Stomach (tissue), 9 donors: ENCODE results near the gene RUFY1. TPM values are rescaled to one million over a fixed set of nuclear protein-coding genes. Genes with fewer than 3 reads are reported as not detected.
"Not testable (repeated sequence)": the region's sequence is repeated elsewhere in the genome, so short reads cannot be mapped to it uniquely, and the experiment has no call there.

Source experiments
- DNase-seq, 2 donors: peaks; one replicate each; pipeline versions ENCODE4 v3.0.0 to v3.0.0-alpha.2; 2013 to 2019
- H3K27ac ChIP-seq, 5 donors: fragments of 200-600 bp in 4 of 5; sonication (generic) in 4 of 5; one replicate each; pipeline ENCODE4 v1.5.1; 2013 to 2019; ENCODE audit warnings: mild to moderate bottlenecking in 1 of 5, moderate library complexity in 1 of 5
- H3K27me3 ChIP-seq, 3 donors: fragments of 200-600 bp; sonication (generic); one replicate each; pipeline ENCODE4 v1.5.1; 2017 to 2019; ENCODE audit warnings: mixed run types in 1 of 3
- H3K36me3 ChIP-seq, 4 donors: fragments of 200-600 bp; sonication (generic); 1 replicate in 3 of 4; 2 replicates in 1 of 4; pipeline ENCODE4 v1.5.1; 2016 to 2019
- H3K4me1 ChIP-seq, 4 donors: fragments of 200-600 bp; sonication (generic); one replicate each; pipeline ENCODE4 v1.5.1; 2016 to 2019
- H3K4me3 ChIP-seq, 4 donors: fragments of 200-600 bp; sonication (generic) in 3 of 4; one replicate each; pipeline ENCODE4 v1.5.1; 2016 to 2019; ENCODE audit warnings: mild to moderate bottlenecking in 1 of 4
- H3K9me3 ChIP-seq, 4 donors: fragments of 200-600 bp; sonication (generic); one replicate each; pipeline ENCODE4 v1.5.1; 2016 to 2019
- EP300 ChIP-seq: sonication (generic); formaldehyde crosslinking; IDR thresholded peaks from one replicate; pipeline ENCODE4 v1.6.1; 2017; ENCODE audit warnings: antibody characterized with exemption
- POLR2A ChIP-seq, 4 donors: fragments of 450-650 bp; IDR thresholded peaks; one replicate each; pipeline ENCODE4 v1.6.1; 2016; ENCODE audit warnings: antibody characterized with exemption in 4 of 4, control low read depth in 2 of 4, mild to moderate bottlenecking in 1 of 4, moderate library complexity in 1 of 4
- POLR2AphosphoS5 ChIP-seq, 3 donors: sonication (generic); formaldehyde crosslinking; IDR thresholded peaks; one replicate each; pipeline ENCODE4 v1.6.1; 2016; ENCODE audit warnings: antibody characterized with exemption in 3 of 3
- WGBS, 5 donors: extraction: QIAGEN DNeasy Blood & Tissue Kit in 3 of 5; methylation state at CpG; one replicate each; pipeline versions ENCODE4 v1.1.5 to v1.1.7; 2013 to 2018; 5-methylcytosine and 5-hydroxymethylcytosine counted together
- intact Hi-C: fragments of 100-400 bp; cut with DNase I; formaldehyde crosslinking; loops from one replicate; pipeline ENCODE4 v1.15.1; 2023; ENCODE audit warnings: low total_unique reads
- polyA plus RNA-seq, 3 donors: library from polyadenylated mRNA; stranded (reverse); fragments of 200-250 nt; gene quantifications; one replicate each; pipeline ENCODE4 v1.2.3, GENCODE V29; 2013
- total RNA-seq, 5 donors: library from RNA; depleted of rRNA; stranded (reverse); fragments of >200 nt; gene quantifications; one replicate each; pipeline versions ENCODE4 v1.1.0 to v1.2.3, GENCODE V29; 2014 to 2016
- TF ChIP-seq, protein P1 (sequence below), 7 experiments: fragments of 450-650 bp in 4 of 7; fragments of 200-600 bp in 3 of 7; sonication (generic) in 3 of 7; IDR thresholded peaks; one replicate each; pipeline ENCODE4 v1.5.1; 2016 to 2019; ENCODE audit warnings: antibody characterized with exemption in 7 of 7, control low read depth in 2 of 7, mild to moderate bottlenecking in 1 of 7
- donor health status: healthy with polysubstance abuse.
- donor health status: Bipolar disorder and iron deficiency.
- donor health status: healthy.

The RUFY1 gene
- total and polyA plus RNA-seq, 8 donors, result 26.0 to 128 (median 41.8) TPM

- Histone ChIP-seq H3K9me3 (no peaks in the 10 kb centered on the region), H3K27me3 (no peaks in the 10 kb centered on the region), H3K4me3 (no peak overlapping the region), H3K36me3 (no peaks in the 10 kb centered on the region), H3K27ac (peak overlapping the region in 1 of 5 donors; percentile 37), H3K4me1 (peaks cover 26 to 54% (median 34%) of the 10 kb centered on the region in 4 donors)
- TF ChIP-seq POLR2A (IDR thresholded peaks at IDR 0.05) (no peak), POLR2AphosphoS5 (IDR thresholded peaks at IDR 0.05) (no peak), EP300 (no peak)
- TF ChIP-seq, protein P1, sequence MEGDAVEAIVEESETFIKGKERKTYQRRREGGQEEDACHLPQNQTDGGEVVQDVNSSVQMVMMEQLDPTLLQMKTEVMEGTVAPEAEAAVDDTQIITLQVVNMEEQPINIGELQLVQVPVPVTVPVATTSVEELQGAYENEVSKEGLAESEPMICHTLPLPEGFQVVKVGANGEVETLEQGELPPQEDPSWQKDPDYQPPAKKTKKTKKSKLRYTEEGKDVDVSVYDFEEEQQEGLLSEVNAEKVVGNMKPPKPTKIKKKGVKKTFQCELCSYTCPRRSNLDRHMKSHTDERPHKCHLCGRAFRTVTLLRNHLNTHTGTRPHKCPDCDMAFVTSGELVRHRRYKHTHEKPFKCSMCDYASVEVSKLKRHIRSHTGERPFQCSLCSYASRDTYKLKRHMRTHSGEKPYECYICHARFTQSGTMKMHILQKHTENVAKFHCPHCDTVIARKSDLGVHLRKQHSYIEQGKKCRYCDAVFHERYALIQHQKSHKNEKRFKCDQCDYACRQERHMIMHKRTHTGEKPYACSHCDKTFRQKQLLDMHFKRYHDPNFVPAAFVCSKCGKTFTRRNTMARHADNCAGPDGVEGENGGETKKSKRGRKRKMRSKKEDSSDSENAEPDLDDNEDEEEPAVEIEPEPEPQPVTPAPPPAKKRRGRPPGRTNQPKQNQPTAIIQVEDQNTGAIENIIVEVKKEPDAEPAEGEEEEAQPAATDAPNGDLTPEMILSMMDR (IDR thresholded peaks at IDR 0.05), result no peak
- intact Hi-C loops, result no loop called here
- WGBS, 5 donors, result 75 to 90% (median 81%) methylated on average over 7 of the region's 7 CpGs
- no peak for DNase-seq
These were observed 3.5 kb downstream of the RUFY1 start for GRCh38 chr5:179553875-179554274.

- Histone ChIP-seq H3K36me3 (no peaks in the 10 kb centered on the region), H3K4me3 (no peak overlapping the region), H3K9me3 (no peaks in the 10 kb centered on the region), H3K27me3 (no peaks in the 10 kb centered on the region), H3K4me1 (peaks cover 29 to 51% (median 41%) of the 10 kb centered on the region in 4 donors), H3K27ac (no peak overlapping the region)
- TF ChIP-seq, protein P1 (IDR thresholded peaks at IDR 0.05), result no peak
- TF ChIP-seq POLR2AphosphoS5 (IDR thresholded peaks at IDR 0.05) (no peak), POLR2A (IDR thresholded peaks at IDR 0.05) (no peak), EP300 (no peak)
- 92 to 97% (median 94%) methylated on average over 6 of the region's 6 CpGs for WGBS, 5 donors
- no peak for DNase-seq
- intact Hi-C loops, result no loop called here
These were observed 4.6 kb downstream of the RUFY1 start for GRCh38 chr5:179554981-179555380.

- Histone ChIP-seq H3K27ac (peak overlapping the region in 4 of 5 donors; percentile 85 to 87 (median 86)), H3K4me3 (peak overlapping the region in 2 of 4 donors; percentile 61 to 65), H3K36me3 (peaks cover 16 to 28% (median 25%) of the 10 kb centered on the region in 4 donors), H3K4me1 (peaks cover 14 to 42% (median 26%) of the 10 kb centered on the region in 4 donors)
- DNase-seq, intact Hi-C loops, H3K27me3 ChIP-seq, H3K9me3 ChIP-seq: not testable (repeated sequence)
- WGBS, 5 donors, result 81 to 86% (median 83%) methylated on average over 15 of the region's 15 CpGs
These were observed 8.0 kb downstream of the RUFY1 start for GRCh38 chr5:179558261-179558799.

DNA sequence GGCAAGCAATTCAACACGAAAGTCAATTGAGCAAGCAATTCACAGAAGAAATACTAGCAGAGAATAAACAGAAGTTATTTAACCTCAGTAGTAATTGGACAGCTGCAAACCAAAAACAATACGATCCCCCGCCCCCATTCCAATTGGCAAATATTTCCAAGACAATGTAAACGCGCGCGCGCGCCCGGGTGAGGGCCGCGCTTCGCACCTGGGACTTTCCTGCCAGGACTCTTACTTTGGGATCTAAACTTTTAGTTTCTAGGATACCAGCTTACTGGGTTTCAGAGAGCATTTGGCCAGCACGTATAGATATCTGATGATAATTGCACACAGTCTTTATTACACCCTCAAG is 8.6 kb downstream of the RUFY1 start:
- Histone ChIP-seq H3K4me3 (peak overlapping the region; percentile 49 to 71 (median 63)), H3K27me3 (no peaks in the 10 kb centered on the region), H3K36me3 (peaks cover 22 to 34% (median 30%) of the 10 kb centered on the region in 4 donors), H3K9me3 (no peaks in the 10 kb centered on the region), H3K27ac (peak overlapping the region; percentile 54 to 87 (median 85)), H3K4me1 (peaks cover 11 to 37% (median 23%) of the 10 kb centered on the region in 4 donors)
- intact Hi-C loops, result no loop called here
- WGBS, 5 donors, result 7 to 14% (median 11%) methylated on average over 14 of the region's 14 CpGs
- TF ChIP-seq POLR2A (IDR thresholded peaks at IDR 0.05) (no peak), POLR2AphosphoS5 (IDR thresholded peaks at IDR 0.05) (no peak), EP300 (no peak)
- TF ChIP-seq, protein P1 (IDR thresholded peaks at IDR 0.05), result no peak
- DNase-seq, result peak; percentile 55 to 73
